Endothelial cell of umbilical vein (primary cell): ENCODE data around the gene PITPNB. TPM values are rescaled to one million over a fixed set of nuclear protein-coding genes. Genes with fewer than 3 reads are reported as not detected.

Experiments used
- BruUV-seq: library from RNA; stranded (reverse); fragments of 400-500 nt; replicated peaks from 2 replicates; lab custom pipeline; 2021; lab: Mats Ljungman, UMichigan
- CTCF ChIA-PET: fragments of 300-600, 350-600 bp; sonication (Branson Sonifier 250); formaldehyde crosslinking; loops from one replicate; lab custom pipeline; 2021; ENCODE audit warnings: antibody characterized with exemption, inconsistent platforms; lab: Charles Lee
- POLR2A ChIA-PET: fragments of 300-600, 350-600 bp; sonication (Branson Sonifier 250); formaldehyde crosslinking; loops from one replicate; lab custom pipeline; 2021; ENCODE audit warnings: antibody characterized with exemption, inconsistent platforms; lab: Charles Lee
- DNase-seq: peaks from one replicate; pipeline ENCODE4 v3.0.0-alpha.2; 2011; ENCODE audit warnings: low read depth, low spot score
- FAIRE-seq: peaks from 2 replicates; lab custom pipeline; 2011; peaks lifted over from hg19 to GRCh38; lab: Jason Lieb, UNC
- H2AFZ ChIP-seq: 2 replicates; pipeline ENCODE4 v1.6.0; 2012; ENCODE audit warnings: low read depth, low read length, control low read depth, inconsistent platforms
- H3K27ac ChIP-seq: 2 replicates; pipeline ENCODE4 v1.5.1; 2011; ENCODE audit warnings: low read depth, mild to moderate bottlenecking, control low read depth, low read length, moderate library complexity; ENCODE audit not compliant: insufficient read depth
- H3K27me3 ChIP-seq, 2 experiments: 2 replicates each; pipeline versions ENCODE4 v1.6.0 to v1.6.1; 2011; ENCODE audit warnings: low read length in 2 of 2, mixed read lengths in 1 of 2; ENCODE audit not compliant: control insufficient read depth in 2 of 2, insufficient read depth in 2 of 2
- H3K36me3 ChIP-seq, 2 experiments: 2 replicates in 1 of 2; 3 replicates in 1 of 2; pipeline ENCODE4 v1.5.1; 2011; ENCODE audit warnings: low read length in 2 of 2, mild to moderate bottlenecking in 1 of 2, moderate library complexity in 1 of 2; ENCODE audit not compliant: control insufficient read depth in 2 of 2, insufficient read depth in 2 of 2; ENCODE audit errors: extremely low read depth in 1 of 2
- H3K4me1 ChIP-seq: 3 replicates; pipeline ENCODE4 v1.5.1; 2011; ENCODE audit warnings: mild to moderate bottlenecking, low read length; ENCODE audit not compliant: control insufficient read depth, insufficient read depth; ENCODE audit errors: extremely low read depth
- H3K4me2 ChIP-seq: 2 replicates; pipeline ENCODE4 v1.6.1; 2011; ENCODE audit warnings: low read length, control low read depth, mixed read lengths; ENCODE audit not compliant: insufficient read depth
- H3K4me3 ChIP-seq, 3 experiments: fragments of 200-600 bp in 1 of 3; sonication (generic), shearing (Covaris generic) in 1 of 3; replicated peaks in 1 of 3; 2 replicates each; pipeline ENCODE4 v1.5.1; 2011 to 2016; ENCODE audit warnings: control low read depth in 3 of 3, low read length in 3 of 3, mild to moderate bottlenecking in 2 of 3, inconsistent platforms in 1 of 3, low read depth in 1 of 3, moderate library complexity in 1 of 3; ENCODE audit not compliant: insufficient read depth in 1 of 3
- H3K79me2 ChIP-seq: 2 replicates; pipeline ENCODE4 v1.6.0; 2012; ENCODE audit warnings: low read length, inconsistent platforms; ENCODE audit not compliant: control insufficient read depth, insufficient read depth
- H3K9ac ChIP-seq: replicated peaks from 2 replicates; pipeline ENCODE3; 2011; ENCODE audit warnings: low read length, control low read depth; ENCODE audit not compliant: insufficient read depth; ENCODE audit errors: extremely low read depth
- H3K9me1 ChIP-seq: replicated peaks from 3 replicates; pipeline ENCODE4 v1.6.0; 2011; ENCODE audit warnings: mild to moderate bottlenecking, low read length; ENCODE audit not compliant: control insufficient read depth, insufficient read depth; ENCODE audit errors: extremely low read depth
- H3K9me3 ChIP-seq: replicated peaks from 2 replicates; pipeline ENCODE4 v1.5.1; 2012; ENCODE audit warnings: low read length, inconsistent platforms; ENCODE audit not compliant: control insufficient read depth, insufficient read depth
- H4K20me1 ChIP-seq: replicated peaks from 2 replicates; pipeline ENCODE3; 2011; ENCODE audit warnings: mild to moderate bottlenecking, low read length; ENCODE audit not compliant: control insufficient read depth, insufficient read depth; ENCODE audit errors: extremely low read depth
- EZH2 ChIP-seq: IDR thresholded peaks from 2 replicates; pipeline ENCODE4 v1.6.1; 2012; ENCODE audit warnings: borderline replicate concordance, low read depth, mild to moderate bottlenecking, moderate library complexity, low read length, inconsistent platforms; ENCODE audit not compliant: severe bottlenecking
- FOS ChIP-seq: IDR thresholded peaks from 2 replicates; pipeline ENCODE4 v1.6.1; 2011; ENCODE audit warnings: mild to moderate bottlenecking, low read length, moderate library complexity, borderline replicate concordance; ENCODE audit not compliant: insufficient read depth
- GATA2 ChIP-seq: IDR thresholded peaks from 2 replicates; pipeline ENCODE4 v1.7.0; 2011; ENCODE audit warnings: low read depth, mild to moderate bottlenecking, moderate library complexity, mixed read lengths, low read length; ENCODE audit not compliant: insufficient read length, insufficient read depth
- JUN ChIP-seq: IDR thresholded peaks from 2 replicates; pipeline ENCODE4 v1.6.1; 2011; ENCODE audit warnings: borderline replicate concordance, low read depth; ENCODE audit not compliant: insufficient read length, insufficient read depth
- MYC ChIP-seq: IDR thresholded peaks from one replicate; pipeline ENCODE4 v1.6.1; 2011; ENCODE audit warnings: mild to moderate bottlenecking, low read depth, low read length
- POLR2A ChIP-seq: IDR thresholded peaks from 2 replicates; pipeline ENCODE4 v1.6.1; 2012; ENCODE audit warnings: low read depth, mild to moderate bottlenecking, control low read depth, low read length
- POLR2AphosphoS5 ChIP-seq: IDR thresholded peaks from 2 replicates; pipeline ENCODE4 v1.6.1; 2012; ENCODE audit warnings: low read depth, mild to moderate bottlenecking, control low read depth, low read length, moderate library complexity; ENCODE audit not compliant: insufficient read depth
- dilution Hi-C: fragments of 300-500 bp; cut with MboI; formaldehyde crosslinking; loops from one replicate; pipeline ENCODE4 v1.15.0; 2019; ENCODE audit warnings: low sequenced_read_pairs; ENCODE audit not compliant: extremely low pct_ligation_motif_present
- intact Hi-C: fragments of 100-400 bp; cut with micrococcal nuclease; formaldehyde crosslinking; loops from one replicate; pipeline ENCODE4 v1.10.0; 2022
- polyA plus RNA-seq, 4 experiments: library from polyadenylated mRNA; depleted of rRNA in 3 of 4; stranded (reverse) in 3 of 4; unstranded in 1 of 4; fragments of >200 nt; gene quantifications; 2 replicates each; pipeline versions ENCODE4 v1.2.1 to v1.2.3, GENCODE V29; 2011 to 2012; ENCODE audit warnings: missing spikeins in 1 of 4
- total RNA-seq: library from RNA; stranded (reverse); gene quantifications from 2 replicates; pipeline ENCODE4 v1.2.3, GENCODE V29; 2021
- TF ChIP-seq, protein P1 (sequence below), 2 donors: IDR thresholded peaks; 1 replicate in 1 of 2; 2 replicates in 1 of 2; pipeline ENCODE4 v1.5.1; 2011; ENCODE audit warnings: low read length in 2 of 2, mild to moderate bottlenecking in 2 of 2, moderate library complexity in 2 of 2, control low read depth in 1 of 2, inconsistent platforms in 1 of 2, low read depth in 1 of 2; ENCODE audit not compliant: insufficient read depth in 1 of 2; ENCODE audit errors: extremely low read depth in 1 of 2
- TF ChIP-seq, protein P2 (sequence below): IDR thresholded peaks from 2 replicates; pipeline ENCODE4 v1.6.1; 2011; ENCODE audit not compliant: insufficient read depth, insufficient read length

Gene PITPNB
- total and polyA plus RNA-seq, 2 donors (not counting 3 experiments of a cell fraction or from before 2014, with no cell fraction given), result 29.7 to 108 TPM

DNA sequence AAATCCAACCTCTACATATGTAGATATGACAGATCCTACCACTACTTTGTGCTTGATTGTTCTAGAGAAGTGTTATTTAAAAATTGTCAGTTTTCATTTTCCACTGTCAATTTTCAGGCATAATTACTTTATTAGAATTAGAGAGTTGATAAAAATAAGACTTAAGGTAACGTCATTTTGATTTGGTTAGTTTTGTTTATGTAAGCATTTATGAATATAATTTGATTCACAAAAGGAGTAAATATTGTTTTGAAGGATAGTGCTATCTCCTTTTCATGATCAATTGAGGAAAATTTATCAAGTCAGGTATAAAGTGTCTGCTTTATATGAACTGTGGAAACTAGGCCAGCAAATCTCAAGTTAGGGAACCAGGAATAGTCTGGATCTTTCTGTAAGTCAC is 42.6 kb upstream of the PITPNB start:
- ChIA-PET POLR2A (no interaction called here), CTCF (interaction anchor here (1.3 kb wide), 1 partner anchor 22 kb away, joined by 4 read pairs; no protein-coding TSS in a partner anchor)
- H2AFZ ChIP-seq, result no peak overlapping the region
- intact Hi-C loops (no loop called here), dilution Hi-C loops (no loop called here)
- no peak overlapping the region for H3K4me3 ChIP-seq
- H3K9me3 ChIP-seq, result no peaks in the 10 kb centered on the region
- FAIRE-seq, result peak; percentile 35
- H3K27me3 ChIP-seq, result no peaks in the 10 kb centered on the region
- H3K9me1 ChIP-seq, result no peaks in the 10 kb centered on the region
- H3K4me2 ChIP-seq, result no peak overlapping the region
- H3K79me2 ChIP-seq, result no peaks in the 10 kb centered on the region
- no peaks in the 10 kb centered on the region for H4K20me1 ChIP-seq
- peaks cover 10% of the 10 kb centered on the region for H3K4me1 ChIP-seq
- TF ChIP-seq, protein P1, sequence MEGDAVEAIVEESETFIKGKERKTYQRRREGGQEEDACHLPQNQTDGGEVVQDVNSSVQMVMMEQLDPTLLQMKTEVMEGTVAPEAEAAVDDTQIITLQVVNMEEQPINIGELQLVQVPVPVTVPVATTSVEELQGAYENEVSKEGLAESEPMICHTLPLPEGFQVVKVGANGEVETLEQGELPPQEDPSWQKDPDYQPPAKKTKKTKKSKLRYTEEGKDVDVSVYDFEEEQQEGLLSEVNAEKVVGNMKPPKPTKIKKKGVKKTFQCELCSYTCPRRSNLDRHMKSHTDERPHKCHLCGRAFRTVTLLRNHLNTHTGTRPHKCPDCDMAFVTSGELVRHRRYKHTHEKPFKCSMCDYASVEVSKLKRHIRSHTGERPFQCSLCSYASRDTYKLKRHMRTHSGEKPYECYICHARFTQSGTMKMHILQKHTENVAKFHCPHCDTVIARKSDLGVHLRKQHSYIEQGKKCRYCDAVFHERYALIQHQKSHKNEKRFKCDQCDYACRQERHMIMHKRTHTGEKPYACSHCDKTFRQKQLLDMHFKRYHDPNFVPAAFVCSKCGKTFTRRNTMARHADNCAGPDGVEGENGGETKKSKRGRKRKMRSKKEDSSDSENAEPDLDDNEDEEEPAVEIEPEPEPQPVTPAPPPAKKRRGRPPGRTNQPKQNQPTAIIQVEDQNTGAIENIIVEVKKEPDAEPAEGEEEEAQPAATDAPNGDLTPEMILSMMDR (IDR thresholded peaks at IDR 0.05; ENCODE audit: extremely low read depth in 1 of 2, insufficient read depth in 1 of 2, low read depth in 1 of 2, low read length in 2 of 2), result no peak
- TF ChIP-seq FOS (no peak), EZH2 (no peak), JUN (no peak), GATA2 (no peak), POLR2A (no peak), POLR2AphosphoS5 (no peak), MYC (no peak)
- TF ChIP-seq, protein P2, sequence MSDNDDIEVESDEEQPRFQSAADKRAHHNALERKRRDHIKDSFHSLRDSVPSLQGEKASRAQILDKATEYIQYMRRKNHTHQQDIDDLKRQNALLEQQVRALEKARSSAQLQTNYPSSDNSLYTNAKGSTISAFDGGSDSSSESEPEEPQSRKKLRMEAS, result no peak
- no peak overlapping the region for H3K27ac ChIP-seq
- DNase-seq, result no peak
- BruUV-seq, result no TSS peak
- H3K9ac ChIP-seq, result no peak overlapping the region
- no peaks in the 10 kb centered on the region for H3K36me3 ChIP-seq
